SHP77 (cell line): ENCODE measurements around the gene VDAC2.

Source experiments
- DNase-seq, 2 experiments: peaks; one replicate each; lab custom pipeline; 2025; lab: John Stamatoyannopoulos, UW

VDAC2 gene

GRCh38 chr10:75253281-75254220 is 43.0 kb downstream of the VDAC2 start:
- DNase-seq = no peak

- DNase-seq = no peak
These were observed 44.1 kb downstream of the VDAC2 start for GRCh38 chr10:75254739-75255138.

DNA sequence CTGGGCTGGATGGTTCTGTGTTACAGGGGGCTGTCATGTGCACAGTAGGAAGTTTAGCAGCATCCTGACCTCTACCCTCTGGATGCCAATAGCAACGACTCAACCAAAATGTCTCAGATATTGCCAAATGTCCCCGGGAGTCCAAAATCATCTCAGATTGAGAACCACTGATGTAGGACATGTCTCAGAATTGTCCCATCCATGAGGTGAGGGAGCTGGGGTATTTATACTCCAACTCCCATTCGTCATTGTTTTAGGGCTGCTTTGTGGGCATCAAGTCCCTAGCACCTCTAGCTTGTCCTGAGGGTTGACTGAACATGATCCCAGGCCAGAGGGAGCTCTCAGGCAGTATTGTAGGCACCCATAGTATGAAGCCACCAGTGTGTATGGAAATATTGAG is 50.4 kb downstream of the VDAC2 start:
- DNase-seq = no peak

DNA sequence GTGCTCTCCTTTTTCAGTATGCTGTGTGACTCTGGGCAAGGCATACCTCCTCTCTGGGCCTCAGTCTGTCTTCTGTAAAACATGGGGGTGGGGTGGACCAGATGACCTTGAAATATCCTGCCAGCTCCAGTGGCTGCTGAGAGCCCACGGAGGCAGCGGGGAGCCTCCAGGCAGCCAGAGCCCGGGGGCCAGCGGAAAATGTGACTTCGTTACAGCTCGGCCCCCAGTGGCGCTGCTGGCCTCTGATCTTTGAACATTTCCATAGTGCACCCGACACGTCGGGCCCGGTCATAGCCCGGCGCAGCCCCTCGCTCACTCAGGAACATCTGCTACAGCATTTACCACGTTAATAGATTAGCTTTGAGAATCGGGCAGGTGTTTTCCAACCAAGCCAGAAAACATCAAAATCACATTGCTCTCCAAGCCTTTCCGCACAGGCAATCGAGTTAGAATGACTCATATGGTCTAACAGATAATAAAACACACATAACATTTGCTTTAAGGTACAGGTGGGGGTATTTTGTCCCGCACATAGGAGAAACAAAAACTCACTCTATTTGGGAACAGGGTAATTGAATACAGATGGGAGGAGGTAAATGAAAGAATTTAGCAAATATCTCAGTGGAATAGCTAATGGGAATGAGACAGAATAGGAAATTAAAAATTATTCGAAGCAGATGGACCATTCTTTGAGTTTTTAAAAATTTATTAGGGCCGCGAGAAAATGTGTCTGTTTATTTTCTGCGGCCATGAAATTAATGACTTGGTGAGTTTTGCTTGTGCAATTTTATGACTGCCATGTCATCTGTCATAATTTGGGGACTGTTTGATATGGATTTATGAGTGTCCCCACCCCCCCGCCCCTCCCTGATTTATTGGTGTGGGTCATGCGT is 51.5 kb downstream of the VDAC2 start:
- DNase-seq = peak; percentile 39

DNA sequence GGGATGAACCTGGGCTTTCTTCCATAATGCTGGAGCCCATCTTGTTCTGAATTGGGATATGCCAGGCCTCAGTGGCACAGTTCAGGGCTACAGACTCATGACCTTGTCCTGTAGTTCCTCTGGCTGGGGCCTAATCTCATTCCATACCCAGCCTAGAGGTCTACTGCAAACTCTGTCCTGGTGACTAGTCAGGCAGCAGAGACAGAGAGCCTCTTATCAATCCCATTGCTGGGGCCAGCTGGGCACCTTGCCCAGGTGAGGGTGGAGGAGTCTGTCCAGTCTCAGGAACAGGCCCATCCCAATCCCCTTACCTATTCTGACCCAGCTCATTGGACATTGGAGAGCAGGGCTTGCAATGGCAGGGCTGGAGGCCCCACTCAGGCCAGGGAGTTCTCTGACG is 53.2 kb downstream of the VDAC2 start:
- DNase-seq = no peak

DNA sequence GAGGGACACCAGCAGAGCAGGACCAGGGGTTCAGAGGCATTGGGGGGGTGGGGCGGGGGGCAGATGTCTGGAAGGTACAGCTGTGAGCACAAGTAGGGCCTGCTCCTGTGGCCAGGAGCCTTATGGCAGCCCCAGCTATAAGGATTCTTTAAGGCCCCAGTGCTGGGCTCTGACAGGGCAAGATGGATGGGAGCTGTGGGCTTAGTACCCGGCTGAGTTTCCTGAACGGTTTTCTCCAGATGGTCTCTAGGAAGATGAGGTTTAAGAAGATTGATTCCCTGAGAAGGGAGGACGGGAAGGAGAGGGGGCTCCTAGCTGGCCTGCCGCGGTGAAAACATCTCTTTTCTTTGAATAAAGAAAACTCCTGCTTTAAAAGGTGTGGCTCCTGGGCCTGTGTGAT is 55.3 kb downstream of the VDAC2 start:
- DNase-seq = no peak

DNA sequence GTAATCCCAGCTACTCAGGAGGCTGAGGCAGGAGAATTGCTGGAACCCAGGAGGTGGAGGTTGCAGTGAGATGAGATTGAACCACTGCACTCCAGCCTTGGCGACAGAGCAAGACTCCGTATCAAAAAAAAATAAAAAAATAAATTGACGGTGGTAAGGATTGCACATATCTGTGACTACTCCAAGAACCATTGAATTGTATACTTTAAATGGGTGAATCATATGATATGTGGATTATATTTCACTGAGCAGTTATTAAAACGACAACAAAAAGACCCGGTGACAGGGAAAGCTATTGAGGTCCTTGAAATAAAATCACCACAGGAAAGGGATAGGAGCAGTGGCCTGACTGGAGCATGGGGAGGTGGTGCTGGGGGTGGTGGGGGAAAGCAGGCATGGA is 56.3 kb downstream of the VDAC2 start:
- no peak for DNase-seq

DNA sequence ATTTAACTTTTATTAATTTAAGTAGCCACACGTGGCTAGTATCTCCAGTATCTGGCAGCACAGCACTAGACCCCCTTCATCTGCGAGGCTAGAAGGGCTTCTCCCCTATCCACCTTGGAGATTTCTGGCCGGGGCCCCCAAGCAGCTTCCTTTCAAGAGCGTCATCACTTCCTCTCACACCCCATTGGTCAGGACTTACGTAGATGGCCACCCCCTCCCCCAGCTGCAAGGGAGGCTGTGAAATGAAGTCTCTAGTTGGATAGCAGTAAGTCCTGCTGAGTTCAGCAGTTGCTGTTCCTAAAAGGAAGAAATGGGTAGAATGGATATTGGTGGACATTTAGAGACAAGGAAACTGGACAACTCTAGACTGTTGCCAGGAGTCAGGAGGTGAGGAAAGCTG is 59.0 kb downstream of the VDAC2 start:
- no peak for DNase-seq

- DNase-seq = no peak
These were observed 61.5 kb downstream of the VDAC2 start for GRCh38 chr10:75272094-75272493.

DNA sequence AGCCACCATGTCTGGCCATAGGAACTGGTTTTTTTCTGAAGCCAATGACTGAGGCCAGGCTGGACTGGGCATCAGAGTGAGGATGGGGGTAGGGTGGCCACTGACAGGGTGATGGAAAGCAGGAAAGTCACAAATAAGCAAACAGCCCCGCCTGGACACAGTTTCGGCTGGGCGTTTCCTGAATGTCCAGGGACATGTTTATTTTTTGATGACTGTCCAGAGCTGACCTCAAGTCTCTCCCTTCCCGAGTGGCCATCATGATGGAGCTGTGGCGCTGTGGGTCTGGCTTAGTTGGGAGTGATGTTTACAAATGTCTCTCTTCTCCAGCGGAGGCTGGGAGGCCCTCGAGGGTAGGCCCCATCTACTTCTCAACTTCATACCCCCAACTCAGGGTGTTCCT is 62.3 kb downstream of the VDAC2 start:
- DNase-seq = no peak

DNA sequence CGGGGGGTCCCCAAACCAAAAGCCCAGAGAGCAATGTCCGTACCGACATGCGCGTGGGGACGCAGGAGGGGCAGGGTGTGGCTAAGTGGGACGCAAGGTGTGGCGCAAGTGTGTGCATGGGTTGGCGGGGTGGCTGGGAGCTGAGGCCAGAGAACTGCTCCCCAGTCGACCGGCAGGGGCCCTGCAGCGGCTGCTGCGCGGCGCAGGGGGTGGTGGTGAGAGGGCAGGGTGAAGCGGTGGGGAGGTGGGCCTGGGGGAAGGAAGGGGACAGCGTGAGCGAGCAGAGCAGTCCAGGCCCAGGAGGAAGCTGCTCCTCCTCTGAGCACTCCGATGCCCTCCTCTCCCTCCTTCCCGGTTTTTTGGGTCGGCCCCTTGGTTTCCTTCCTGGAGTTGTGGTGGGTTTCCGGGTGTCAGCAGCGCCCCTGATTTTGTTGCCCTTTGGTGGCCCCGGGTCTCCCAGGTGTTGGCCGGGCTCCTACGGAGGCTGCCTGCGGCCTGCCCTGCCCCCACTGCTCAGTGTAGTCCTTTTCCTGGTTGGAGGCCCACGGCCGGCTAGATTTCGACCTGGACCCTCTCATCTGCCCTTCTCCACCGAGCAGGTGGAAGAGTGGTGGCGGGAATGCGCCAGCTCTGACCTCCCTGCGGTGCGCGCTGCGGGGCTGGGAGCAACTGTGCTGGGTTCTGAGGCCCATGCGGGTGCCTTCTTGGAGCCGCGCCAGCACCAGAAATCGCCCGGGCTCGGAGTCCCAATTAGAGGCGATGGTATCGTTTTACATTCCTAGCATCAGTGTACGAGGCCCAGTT is 65.7 kb downstream of the VDAC2 start:
- DNase-seq = no peak

- no peak for DNase-seq
These were observed 69.6 kb downstream of the VDAC2 start for GRCh38 chr10:75280236-75280635.
